Vagina (tissue), 2 donors: ENCODE measurements around the gene TBCA.

Source experiments
- POLR2A ChIP-seq, 2 donors: fragments of 450-650 bp; IDR thresholded peaks; one replicate each; pipeline ENCODE4 v1.6.1; 2017; ENCODE audit warnings: antibody characterized with exemption in 2 of 2, mild to moderate bottlenecking in 2 of 2, moderate library complexity in 2 of 2
- TF ChIP-seq, protein P1 (sequence below), 3 experiments: fragments of 450-650 bp in 2 of 3; fragments of 200-600 bp in 1 of 3; sonication (generic) in 1 of 3; IDR thresholded peaks; one replicate each; pipeline ENCODE4 v1.5.1; 2017 to 2019; ENCODE audit warnings: antibody characterized with exemption in 3 of 3, mild to moderate bottlenecking in 2 of 3, moderate library complexity in 2 of 3

DNA sequence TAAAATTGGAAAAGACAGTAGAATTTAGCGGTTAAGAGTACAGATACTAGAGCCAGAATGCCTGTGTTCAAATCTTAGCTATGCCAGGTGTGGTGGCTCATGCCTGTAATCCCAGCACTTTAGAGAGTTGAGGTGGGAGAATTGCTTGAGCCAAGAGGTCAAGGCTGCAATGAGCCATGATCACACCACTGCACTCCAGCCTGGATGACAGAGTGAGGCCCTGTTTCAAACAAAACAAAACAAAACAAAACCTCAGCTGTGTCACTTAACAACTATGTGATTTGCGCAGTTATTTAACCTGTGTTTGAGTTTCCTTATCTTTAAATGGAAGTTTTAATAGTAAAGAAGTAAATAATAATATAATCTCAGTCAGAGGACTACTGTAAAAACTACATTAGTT, 68.3 kb downstream of the TBCA start:
- TF ChIP-seq, protein P1, sequence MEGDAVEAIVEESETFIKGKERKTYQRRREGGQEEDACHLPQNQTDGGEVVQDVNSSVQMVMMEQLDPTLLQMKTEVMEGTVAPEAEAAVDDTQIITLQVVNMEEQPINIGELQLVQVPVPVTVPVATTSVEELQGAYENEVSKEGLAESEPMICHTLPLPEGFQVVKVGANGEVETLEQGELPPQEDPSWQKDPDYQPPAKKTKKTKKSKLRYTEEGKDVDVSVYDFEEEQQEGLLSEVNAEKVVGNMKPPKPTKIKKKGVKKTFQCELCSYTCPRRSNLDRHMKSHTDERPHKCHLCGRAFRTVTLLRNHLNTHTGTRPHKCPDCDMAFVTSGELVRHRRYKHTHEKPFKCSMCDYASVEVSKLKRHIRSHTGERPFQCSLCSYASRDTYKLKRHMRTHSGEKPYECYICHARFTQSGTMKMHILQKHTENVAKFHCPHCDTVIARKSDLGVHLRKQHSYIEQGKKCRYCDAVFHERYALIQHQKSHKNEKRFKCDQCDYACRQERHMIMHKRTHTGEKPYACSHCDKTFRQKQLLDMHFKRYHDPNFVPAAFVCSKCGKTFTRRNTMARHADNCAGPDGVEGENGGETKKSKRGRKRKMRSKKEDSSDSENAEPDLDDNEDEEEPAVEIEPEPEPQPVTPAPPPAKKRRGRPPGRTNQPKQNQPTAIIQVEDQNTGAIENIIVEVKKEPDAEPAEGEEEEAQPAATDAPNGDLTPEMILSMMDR (IDR thresholded peaks at IDR 0.05) = no peak
- TF ChIP-seq POLR2A (IDR thresholded peaks at IDR 0.05) = no peak
